ENCODE results near the gene MIB1. TPM values are rescaled to one million over a fixed set of nuclear protein-coding genes. Genes with fewer than 3 reads are reported as not detected.

The MIB1 gene
- total RNA-seq, 1 experiment from 2014 or later = 48.8 TPM

- Histone ChIP-seq H3K9me3 (ENCODE audit: control insufficient read depth, low read depth, low read length) (no peaks in the 10 kb centered on the region), H4K91ac (ENCODE audit: insufficient read length, low read depth, low read length) (no peak overlapping the region), H2AFZ (ENCODE audit: low read length) (no peak overlapping the region), H2BK5ac (ENCODE audit: insufficient read length, low read length) (no peak overlapping the region), H3K4me1 (ENCODE audit: insufficient read depth, low read length) (no peaks in the 10 kb centered on the region), H3T11ph (ENCODE audit: low read length) (no peak overlapping the region), H2BK15ac (ENCODE audit: low read depth, low read length) (no peak overlapping the region), H4K8ac (replicated peaks; ENCODE audit: insufficient read length, low read depth, low read length) (no peak overlapping the region), H3K23me2 (ENCODE audit: insufficient read length, low read depth, low read length, poor library complexity, severe bottlenecking) (no peaks in the 10 kb centered on the region), H2BK12ac (ENCODE audit: insufficient read length, low read depth, low read length) (no peak overlapping the region), H3K79me1 (ENCODE audit: insufficient read depth, low read depth, low read length, poor library complexity, severe bottlenecking) (no peaks in the 10 kb centered on the region), H4K20me1 (ENCODE audit: control insufficient read depth, insufficient read depth, insufficient read length) (no peaks in the 10 kb centered on the region), H2AK5ac (ENCODE audit: insufficient read length, low read length) (no peak overlapping the region), H2BK120ac (ENCODE audit: low read depth, low read length, poor library complexity, severe bottlenecking) (no peak overlapping the region), H3K4ac (ENCODE audit: low read depth, low read length) (no peak overlapping the region), H3K4me2 (ENCODE audit: insufficient read depth, insufficient read length, low read length) (no peak overlapping the region), H3K56ac (ENCODE audit: insufficient read length, low read depth, low read length) (no peak overlapping the region), H3K27ac (ENCODE audit: insufficient read length, low read depth, low read length) (no peak overlapping the region), H3K14ac (ENCODE audit: insufficient read depth, low read length) (no peak overlapping the region), H4K5ac (ENCODE audit: insufficient read length, low read depth, low read length) (no peak overlapping the region), H2BK20ac (ENCODE audit: low read depth, low read length, poor library complexity, severe bottlenecking) (no peak overlapping the region), H3K18ac (ENCODE audit: insufficient read length, low read depth, low read length) (no peak overlapping the region), H3K23ac (ENCODE audit: insufficient read length, low read depth, low read length) (no peak overlapping the region), H3K27me3 (ENCODE audit: insufficient read depth, low read length) (no peaks in the 10 kb centered on the region), H3K9ac (ENCODE audit: extremely low read depth, insufficient read length, low read length) (no peak overlapping the region), H3K79me2 (ENCODE audit: insufficient read depth, low read length) (no peaks in the 10 kb centered on the region)
- no peak overlapping the region for H3K4me3 Mint-ChIP-seq
- no peaks in the 10 kb centered on the region for H3K9me3 Mint-ChIP-seq
- H3K4me1 Mint-ChIP-seq = peaks cover 0 to 9% of the 10 kb centered on the region in 2 experiments
- no CpG with 5 or more reads among the region's 5 CpGs for WGBS (ENCODE audit: extremely low coverage, insufficient read length, low lambda C conversion rate)
- no peaks in the 10 kb centered on the region for H3K27me3 Mint-ChIP-seq (ENCODE audit: low read depth)
- TF ChIP-seq CTCF (conservative IDR thresholded peaks at IDR 0.05) = no peak
- peaks cover 0 to 8% (median 2%) of the 10 kb centered on the region in 3 experiments; a peak in 4 of 7 replicates for H3K36me3 Mint-ChIP-seq (ENCODE audit: insufficient read depth in 1 of 3, low read depth in 3 of 3)
- H3K27ac Mint-ChIP-seq = peak overlapping the region in 2 of 3 experiments; percentile 10 to 33; a peak in 4 of 7 replicates
- no peak for DNase-seq
These were observed 90.8 kb downstream of the MIB1 start for GRCh38 chr18:21831413-21831831.

Measured in H9 (cell line).